Measurements from ENCODE around the gene MTHFD1.
"Not testable (repeated sequence)": the region's sequence is repeated elsewhere in the genome, so short reads cannot be mapped to it uniquely, and the experiment has no call there.

The MTHFD1 gene

DNA sequence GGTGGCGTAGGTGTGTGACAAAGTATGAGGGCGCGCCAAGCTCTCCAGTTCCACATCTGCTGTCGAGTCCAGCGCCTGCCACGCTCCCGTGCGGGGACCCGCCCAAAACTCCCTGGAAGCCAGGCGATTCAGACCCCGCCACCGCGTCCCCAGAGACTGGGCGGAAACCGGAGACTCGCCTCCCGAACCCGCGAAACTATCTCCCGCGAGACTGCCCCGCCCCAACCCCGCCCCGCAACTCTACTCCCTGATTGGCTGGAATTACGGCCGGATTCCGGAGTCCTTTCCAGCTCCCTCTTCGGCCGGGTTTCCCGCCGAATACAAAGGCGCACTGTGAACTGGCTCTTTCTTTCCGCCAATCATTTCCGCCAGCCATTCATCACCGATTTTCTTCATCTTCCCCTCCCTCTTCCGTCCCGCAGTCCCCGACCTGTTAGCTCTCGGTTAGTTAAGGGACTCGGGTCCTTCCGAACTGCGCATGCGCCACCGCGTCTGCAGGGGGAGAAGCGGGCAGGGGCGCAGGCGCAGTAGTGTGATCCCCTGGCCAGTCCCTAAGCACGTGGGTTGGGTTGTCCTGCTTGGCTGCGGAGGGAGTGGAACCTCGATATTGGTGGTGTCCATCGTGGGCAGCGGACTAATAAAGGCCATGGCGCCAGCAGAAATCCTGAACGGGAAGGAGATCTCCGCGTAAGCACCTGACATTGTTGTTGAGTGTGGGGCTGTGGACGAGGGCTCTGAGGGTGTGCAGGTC lies at the start of gene MTHFD1:
TSS of gene MTHFD1 (plus strand) at position 572 of the 751 bp plus-strand sequence. CDS start at position 647, 75 bp downstream.
- DNase-seq: peak; percentile 95

DNA sequence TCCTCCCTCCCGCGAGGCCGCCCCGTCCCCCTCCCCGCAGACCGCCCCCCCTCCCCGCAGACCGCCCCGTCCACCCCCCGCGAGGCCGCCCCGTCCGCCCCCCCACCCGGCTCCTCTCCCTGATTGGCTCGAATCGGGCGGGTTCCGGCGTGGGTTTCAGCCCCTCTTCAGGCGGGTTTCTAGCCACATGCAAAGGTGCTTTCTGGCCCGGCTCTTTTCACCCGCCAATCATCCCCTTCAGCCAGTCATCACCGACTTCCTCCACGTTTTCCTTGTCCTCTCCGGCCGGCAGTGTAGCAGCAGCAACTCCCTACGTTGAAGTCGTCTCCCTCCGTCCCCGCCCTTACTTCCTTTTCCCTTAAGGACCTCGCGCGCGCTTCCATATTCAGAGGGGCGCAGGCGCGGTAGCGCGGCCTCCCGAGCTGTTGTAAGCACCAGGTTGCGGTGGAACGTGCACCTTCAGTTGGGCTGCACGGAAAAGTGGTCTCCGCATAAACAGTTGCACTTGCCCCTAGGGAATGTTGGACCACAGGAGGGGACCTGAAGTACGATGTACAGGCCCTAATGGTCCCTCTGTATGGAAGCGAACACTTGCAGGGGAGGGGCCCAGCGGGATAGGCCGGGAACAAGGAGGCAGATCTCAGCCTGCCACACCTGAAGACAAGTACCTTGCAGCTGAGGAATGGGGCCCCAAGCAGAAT lies 49.4 kb upstream of the MTHFD1 start:
- peak; percentile 86 for DNase-seq

DNA sequence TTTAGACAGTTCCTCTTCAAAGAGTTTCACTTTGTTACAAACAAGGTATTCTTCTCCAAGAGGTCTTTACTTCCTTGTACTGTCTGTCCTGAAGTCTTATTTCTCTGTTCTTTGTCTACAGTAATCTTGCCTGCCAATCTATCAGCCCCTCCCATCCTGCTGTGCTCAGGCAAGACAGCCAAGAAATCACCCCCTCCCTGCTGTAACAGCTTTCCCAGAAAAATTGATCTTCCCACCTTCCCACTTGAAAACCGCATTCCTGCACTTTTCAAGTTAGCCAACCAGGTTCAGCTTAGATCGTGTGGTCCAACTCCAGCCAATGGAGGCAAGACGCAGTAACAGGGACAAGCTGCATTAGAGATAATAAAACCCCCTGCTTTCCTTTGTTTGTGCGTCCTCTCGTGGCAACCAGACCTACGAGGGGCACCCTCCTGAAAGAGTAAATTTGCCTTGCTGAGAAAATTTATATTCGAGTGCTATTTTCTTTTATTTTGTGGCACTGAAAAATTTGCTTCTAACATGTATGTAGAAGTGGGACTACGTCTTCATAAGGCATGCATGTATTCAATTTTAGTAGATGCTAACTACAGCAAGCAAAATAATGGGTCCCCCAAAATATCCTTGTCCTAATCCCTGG lies 47.5 kb upstream of the MTHFD1 start:
- no peak for DNase-seq

DNA sequence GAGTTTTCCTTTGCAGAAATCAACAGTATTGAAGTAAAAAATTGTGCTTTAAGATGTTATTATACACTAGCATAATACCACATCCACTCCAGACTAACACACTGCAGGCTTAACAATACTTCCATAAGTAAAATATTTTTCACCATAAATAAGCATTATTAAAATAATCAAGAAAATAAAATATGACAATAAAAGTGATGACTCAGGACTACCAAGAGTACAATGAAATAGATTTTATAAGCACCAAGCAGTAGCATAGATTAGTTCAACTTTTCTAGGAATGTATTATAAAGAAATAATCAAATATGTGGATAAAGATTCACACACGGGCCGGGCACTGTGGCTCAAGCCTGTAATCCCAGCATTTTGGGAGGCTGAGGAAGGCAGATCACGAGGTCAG lies 40.4 kb upstream of the MTHFD1 start:
- DNase-seq: no peak

DNA sequence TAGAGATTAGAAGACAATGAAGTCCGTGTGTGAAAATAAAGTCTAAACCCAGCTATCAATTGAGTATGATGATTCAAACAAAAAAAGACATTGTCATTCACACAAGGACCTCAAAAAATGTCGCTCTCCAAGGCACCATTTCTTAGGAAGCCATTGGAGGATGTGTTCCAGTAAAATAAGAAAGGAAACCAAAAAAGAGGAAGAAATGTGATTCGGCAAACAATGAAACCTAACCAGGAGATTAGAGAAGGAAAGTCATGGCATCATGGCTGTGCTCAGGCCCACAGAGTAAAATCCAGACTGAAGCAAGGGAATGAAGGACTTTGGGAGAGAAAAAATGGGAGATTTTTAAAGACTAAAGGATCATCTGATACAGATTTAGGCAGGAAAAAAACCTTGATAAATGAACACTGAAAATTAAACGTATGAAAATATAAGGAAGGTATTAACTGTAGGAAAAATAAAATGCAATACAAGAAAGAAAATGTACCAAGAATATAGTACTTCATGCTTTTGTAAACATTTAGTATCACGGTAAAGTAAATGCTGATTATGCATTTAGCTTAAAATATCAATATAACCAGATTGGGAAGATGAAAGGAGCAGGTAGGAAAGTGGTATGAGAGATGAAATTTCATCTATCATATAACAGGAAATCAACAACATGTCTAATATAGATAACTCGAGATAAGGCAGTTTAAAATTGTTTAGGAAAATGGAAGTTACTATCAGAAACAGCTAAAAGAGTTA lies 38.2 kb upstream of the MTHFD1 start:
- DNase-seq: no peak

DNA sequence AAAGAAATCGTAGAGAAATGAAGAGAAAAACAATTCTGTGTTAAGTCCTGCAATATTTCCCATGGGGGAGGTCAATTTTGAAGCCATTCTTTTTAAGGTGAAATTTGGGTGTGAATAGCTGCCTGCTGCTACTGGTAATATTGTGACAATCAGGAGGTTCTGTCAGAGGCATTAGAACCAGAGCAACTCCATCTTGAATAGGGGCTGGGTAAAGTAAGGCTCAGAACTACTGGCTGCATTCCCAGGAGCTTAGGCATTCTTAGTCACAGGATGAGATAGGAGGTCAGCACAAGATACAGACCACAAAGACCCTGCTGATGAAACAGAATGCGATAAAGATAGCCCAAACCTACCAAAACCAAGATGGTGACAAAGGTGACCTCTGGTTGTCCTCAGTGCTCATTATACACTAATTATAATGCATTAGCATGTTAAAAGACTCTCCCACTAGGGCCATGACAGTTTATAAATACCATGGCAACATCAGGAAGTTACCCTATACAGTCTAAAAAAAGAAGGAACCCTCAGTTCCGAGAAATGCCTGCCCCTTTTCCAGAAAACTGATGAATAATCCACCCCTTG lies 24.8 kb upstream of the MTHFD1 start:
- DNase-seq: no peak

DNA sequence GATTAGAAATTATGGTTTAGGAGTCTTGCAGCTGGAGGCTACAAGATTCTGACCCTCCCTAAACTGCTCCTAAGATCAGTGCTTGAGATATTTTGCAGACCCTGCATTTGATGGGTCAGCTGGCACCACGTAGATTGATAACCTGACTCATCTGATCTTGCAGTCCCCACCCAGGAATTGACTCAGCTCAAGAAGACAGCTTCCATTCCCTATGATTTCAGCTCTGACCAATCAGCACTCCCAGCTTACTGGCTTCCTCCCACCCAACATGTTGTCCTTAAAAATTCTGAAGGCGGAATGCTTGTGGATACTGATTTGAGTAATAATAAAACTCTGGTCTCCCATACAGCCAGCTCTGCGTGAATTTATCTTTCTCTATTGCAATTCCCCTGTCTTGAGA lies 23.2 kb upstream of the MTHFD1 start:
- DNase-seq: no peak

DNA sequence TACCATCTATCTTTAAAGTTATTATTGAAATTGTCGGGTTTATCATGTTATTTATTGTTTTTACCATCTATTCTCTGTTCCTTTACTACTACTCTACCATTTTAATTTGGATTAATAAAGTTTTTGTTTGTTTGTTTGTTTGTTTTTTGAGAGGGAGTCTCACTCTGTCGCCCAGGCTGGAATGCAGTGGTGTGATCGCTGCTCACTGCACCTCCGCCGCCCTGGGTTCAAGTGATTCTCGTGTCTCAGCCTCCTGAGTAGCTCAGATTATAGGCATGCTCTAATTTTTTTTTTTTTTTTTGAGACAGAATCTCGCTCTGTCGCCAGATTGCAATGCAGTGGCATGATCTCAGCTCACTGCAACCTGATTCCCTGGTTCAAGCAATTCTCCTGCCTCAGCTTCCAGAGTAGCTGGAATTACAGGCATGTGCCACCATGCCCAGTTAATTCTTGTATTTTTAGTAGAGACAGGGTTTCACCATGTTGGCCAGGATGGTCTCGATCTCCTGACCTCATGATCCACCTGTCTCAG lies 22.7 kb upstream of the MTHFD1 start:
- not testable (repeated sequence) for DNase-seq

DNA sequence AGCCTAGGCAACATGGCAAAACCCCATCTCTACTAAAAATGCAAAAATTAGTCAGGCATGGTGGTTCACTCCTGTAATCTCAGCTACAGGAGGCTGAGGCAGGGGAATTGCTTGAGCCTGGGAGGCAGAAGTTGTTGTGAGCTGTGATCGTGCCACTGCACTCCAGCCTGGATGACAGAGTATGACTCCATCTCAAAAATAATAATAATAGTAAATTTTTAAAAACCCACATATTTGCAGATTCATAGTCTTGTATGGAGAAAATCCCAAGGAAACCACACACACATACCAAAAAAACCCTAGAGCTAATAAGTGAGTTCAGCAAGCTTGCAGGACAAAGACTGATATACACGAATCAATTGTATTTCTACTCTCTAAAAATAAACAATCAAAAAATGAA lies 19.0 kb upstream of the MTHFD1 start:
- no peak for DNase-seq

DNA sequence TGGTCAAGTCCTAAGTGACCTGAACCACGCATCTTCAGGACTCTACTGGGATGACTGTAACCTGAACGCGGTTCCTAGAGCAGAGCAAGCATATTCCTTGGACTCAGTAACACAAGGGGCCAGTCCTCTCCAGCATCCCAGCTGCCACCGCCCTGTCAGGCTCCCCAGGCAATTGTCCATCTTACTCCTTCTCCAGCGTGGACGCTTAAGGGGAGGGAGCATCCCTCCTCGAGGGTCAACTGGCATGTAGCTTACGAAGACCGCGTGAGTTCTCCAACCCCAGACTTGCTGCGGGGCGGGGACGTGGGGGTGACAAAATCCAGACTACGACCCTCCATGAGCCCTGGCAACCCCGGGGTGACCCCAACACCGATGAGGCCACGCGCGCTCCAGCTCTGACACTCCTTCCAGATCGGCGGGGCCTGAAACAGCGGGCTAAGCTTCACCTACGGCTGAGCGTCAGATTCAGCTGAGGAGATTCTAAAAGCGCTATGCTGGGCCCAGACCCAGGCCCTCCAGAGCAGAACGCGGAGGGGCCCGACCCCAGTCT lies 846 bp upstream of the MTHFD1 start:
- no peak for DNase-seq

DNA sequence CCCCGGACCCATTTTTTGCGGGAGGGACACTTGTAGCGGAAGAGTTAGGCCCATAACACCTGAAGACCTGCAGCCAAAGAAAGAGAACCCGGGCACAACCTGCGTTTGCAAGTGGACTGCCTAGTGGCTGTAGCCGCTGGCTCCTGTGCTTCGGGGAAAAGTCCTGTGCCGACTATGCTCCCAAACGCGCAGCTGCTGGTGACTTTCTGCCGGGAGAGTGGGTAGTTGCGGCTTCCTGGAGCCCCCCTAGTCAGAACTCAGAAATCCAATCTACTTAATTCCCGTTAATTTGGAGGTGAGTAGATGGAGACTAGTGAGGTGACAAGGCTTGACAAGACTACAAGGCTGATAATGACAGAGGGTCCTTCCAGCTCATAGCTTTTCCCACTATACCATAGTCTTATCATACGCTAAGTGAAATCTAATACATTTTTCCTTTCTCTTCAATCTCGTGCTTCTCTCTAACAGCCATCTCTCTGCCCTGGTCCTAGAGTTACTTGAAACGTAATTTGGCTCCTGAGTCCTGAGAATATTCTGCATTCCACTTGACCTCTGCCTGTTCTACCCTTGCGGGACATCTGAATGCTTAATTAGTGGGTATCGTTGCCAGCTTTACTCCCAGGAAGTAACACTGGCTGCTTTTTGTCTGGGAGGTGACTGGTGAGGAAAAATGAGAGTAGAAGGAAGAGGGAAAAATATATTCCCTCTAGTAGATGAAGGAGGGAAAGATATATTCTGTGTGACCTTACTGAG lies 556 bp downstream of the MTHFD1 start:
- DNase-seq: no peak

DNA sequence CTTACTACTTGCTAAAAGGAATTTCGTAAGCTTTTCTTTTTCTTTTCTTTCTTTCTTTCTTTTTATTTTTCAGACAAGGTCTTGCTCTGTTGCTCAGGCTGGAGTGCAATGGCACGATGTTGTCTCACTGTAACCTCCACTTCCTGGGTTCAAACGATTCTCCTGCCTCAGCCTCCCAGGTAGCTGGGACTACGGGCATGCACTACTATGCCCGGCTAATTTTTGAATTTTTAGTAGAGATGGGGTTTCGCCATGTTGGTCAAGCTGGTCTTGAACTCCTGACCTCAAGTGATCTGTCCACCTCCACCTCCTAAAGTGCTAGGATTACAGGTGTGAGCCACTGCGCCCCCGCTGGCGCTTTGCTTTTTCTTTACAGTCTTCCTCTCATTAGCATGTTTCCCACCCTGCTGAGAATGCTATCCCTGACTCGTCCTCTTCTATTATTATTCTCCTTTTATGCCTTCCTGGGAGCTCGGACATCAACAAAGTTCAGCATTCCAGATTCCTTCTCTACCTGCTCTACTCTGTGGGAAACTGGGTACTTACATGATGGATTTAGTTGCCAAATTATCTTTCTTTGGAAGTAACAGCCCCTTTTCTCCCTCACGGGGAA lies 3.1 kb downstream of the MTHFD1 start:
- no peak for DNase-seq

DNA sequence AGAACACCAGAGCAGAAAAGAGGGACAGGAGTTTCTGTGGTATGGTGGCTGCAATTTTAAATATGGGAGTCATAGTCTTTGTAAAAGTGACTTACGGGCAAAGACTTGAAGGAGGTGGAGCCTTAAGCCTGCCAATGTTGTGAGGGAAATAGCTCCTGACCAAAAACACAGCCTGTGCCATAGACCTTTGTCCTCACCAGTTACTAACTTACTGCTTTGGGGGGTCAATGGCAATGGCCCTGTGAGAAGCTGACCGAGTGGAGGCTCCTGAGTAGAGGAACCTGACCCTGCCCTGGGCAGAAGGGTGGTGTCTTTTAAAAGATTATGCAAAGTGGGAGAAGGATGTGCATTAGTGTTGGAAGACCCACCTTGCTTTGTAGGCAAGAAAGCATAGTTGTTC lies 3.8 kb downstream of the MTHFD1 start:
- no peak for DNase-seq

DNA sequence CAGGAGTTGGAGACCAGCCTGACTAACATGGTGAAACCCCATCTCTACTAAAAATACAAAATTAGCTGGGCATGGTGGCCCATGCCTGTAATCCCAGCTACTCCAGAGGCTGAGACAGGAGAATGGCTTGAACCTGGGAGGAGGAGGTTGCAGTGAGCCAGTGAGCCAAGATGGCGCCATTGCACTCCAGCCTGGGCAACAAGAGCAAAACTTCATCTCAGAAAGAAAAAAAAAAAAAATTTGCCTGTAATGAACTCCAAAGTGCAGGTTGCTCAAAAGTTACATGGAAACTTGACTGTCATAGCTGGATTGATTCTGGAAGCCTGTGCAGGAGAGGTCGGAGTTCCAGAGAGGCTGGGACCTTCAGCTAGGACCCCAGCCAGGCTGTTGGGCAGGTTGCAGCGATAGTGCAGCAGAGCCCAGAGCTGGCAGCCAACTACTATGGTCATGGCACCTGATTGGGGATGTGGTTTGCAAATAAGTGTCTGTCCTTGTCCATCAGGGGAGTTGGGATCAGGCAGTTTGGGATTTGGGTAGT lies 5.1 kb downstream of the MTHFD1 start:
- DNase-seq: not testable (repeated sequence)

DNA sequence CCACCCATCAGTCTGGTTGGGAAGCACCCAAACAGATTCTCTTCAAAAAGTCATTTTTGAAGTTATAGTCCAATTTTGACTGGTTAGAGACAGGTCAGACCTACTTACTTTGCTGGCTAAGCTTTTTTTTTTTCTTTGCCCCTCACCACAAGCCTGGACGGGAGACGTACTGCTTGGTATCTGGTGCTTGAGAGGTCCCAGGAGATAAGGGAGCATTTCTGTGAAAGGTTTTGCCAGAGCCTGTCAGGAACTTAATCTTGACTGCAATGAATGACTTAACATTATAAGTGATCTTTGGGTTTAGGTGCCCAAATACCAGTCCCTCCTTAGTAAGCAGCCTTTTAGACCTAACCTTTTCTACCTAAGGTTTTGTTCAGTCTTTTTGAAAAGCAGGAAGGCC lies 6.3 kb downstream of the MTHFD1 start:
- no peak for DNase-seq

DNA sequence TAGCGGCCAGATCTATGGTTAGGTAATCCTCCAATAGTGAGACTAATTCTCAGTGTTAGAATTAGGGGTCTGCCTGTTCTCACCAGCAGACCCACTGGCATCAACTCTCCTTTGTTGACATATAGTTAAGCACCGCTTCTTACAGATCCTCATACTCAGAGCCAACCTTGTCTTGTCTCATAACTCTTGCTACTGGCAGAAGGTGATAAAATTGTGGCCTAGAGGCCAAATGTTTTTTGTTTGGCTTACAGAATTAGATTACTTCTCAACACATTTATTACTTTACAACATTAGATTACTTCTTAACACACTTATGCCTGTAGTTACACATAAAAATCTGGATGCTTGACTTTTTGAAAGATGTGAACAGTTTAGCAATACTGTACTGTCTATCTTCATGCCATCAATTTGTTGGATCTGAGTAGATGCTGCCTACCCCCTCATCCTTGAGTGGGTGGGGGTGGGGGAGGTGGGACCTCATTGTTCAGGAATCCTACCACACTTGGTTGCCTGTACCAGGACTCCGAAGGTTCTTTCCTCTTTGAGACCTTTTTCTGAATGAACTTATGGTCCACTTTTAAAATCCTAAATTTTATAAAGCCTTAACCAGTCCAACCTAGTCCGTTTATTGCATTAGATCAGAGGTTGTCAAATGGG lies 7.0 kb downstream of the MTHFD1 start:
- DNase-seq: no peak

DNA sequence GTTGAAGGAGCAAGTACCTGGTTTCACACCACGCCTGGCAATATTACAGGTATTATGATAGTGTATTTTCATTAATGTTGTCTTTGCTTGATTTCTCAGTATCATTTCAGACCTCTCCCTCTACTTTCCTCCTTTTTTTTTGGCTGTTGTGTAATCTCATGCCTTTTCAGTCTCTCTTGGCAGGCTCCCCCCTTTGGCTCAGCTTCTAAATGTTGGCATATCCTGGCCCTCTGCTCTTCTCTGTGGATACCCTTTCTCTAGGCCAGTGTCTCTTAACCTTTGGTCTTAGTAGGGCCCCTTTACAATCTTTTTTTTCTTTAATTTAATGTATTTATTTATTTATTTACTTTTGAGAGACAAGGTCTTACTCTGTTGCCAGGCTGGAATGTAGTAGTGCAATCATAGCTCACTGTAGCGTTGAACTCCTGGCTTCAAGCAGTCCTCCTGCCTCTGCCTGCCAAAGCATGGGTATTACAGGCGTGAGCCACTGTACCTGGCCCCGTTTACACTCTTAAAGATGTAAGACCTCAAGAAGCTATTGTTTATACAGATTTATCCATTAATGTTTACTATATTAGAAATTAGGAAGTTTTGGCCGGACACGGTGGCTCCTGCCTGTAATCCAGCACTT lies 12.8 kb downstream of the MTHFD1 start:
- DNase-seq: no peak

DNA sequence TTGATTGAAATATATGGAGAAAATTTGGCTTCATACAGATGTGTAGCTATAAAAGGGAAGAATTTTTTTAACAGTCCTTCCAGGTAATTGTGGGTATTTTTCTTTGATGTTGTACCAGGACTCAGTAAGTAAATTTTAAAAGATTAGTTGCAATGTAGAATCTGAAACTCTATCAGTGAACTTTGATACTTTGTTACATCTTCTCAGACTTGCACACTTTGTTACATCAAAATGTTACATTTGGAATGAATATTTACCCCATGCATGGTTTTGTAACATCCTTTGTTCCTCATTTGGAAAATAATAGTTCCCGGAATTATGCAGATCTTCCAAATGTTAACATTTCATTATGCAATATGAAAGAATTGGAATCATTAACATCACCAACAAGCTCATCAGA lies 13.8 kb downstream of the MTHFD1 start:
- no peak for DNase-seq

DNA sequence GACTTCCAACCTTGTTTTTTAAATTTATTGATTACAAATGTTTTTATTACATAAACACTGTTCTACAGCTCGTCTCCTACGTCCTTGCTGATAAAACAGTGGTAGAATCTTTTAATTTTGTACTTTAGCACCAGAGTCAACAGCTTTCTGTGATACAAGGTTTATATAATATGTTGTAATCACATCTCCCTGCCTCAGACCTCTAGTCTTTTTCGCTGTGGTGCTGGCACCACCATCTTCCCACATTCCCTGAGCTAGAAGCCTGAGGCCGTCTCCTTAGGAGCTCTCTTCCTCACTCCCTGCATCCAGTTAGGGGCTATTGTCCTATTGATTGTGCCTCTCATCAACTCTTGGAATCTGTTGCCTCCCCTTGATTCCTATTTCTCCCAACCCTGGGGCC lies 17.1 kb downstream of the MTHFD1 start:
- no peak for DNase-seq

DNA sequence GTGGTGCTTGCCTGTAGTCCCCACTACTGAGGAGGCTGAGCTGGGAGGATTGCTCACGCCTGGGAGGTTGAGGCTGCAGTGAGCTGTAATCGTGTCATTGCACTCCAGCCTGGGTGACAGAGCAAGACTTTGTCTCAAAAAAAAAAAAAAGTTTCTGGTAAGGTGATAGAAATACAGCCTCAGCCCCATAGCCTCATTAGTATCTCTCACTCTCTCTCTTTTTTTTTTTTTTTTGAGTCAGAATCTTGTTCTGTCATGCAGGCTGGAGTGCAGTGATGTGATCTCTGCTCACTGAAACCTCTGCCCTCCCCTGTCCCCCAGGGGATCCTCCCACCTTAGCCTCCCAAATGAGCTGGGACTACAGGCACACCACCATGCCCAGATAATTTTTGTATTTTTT lies 19.2 kb downstream of the MTHFD1 start:
- DNase-seq: no peak

Measured in activated CD8-positive, alpha-beta memory T cell treated with anti-CD3 and anti-CD28 coated beads, Interleukin-2, amount 50 U/mL, for 4 hours (primary cell).